Omental fat pad (tissue), 4 donors: ENCODE results near the gene ARMCX4. TPM values are rescaled to one million over a fixed set of nuclear protein-coding genes. Genes with fewer than 3 reads are reported as not detected.

Experiments used
- ATAC-seq: fragments of 150-250 bp; one replicate; pipeline ENCODE4 v1.9.1; 2016; ENCODE audit warnings: mild to moderate bottlenecking, moderate library complexity; ENCODE audit not compliant: low FRiP score
- DNase-seq: peaks from one replicate; pipeline ENCODE4 v3.0.0-alpha.2; 2019; ENCODE audit warnings: low spot score
- total RNA-seq, 4 donors: library from RNA; depleted of rRNA; stranded (reverse); fragments of >200 nt; gene quantifications; one replicate each; pipeline ENCODE4 v1.1.0, GENCODE V29; 2016
- TF ChIP-seq, protein P1 (sequence below), 3 donors: fragments of 450-650 bp; IDR thresholded peaks; one replicate each; pipeline ENCODE4 v1.5.1; 2016 to 2017; ENCODE audit warnings: antibody characterized with exemption in 3 of 3, mild to moderate bottlenecking in 3 of 3, moderate library complexity in 2 of 3

Gene ARMCX4
- total RNA-seq, 4 donors from 2014 or later: 6.7 to 22.5 (median 14.5) TPM

DNA sequence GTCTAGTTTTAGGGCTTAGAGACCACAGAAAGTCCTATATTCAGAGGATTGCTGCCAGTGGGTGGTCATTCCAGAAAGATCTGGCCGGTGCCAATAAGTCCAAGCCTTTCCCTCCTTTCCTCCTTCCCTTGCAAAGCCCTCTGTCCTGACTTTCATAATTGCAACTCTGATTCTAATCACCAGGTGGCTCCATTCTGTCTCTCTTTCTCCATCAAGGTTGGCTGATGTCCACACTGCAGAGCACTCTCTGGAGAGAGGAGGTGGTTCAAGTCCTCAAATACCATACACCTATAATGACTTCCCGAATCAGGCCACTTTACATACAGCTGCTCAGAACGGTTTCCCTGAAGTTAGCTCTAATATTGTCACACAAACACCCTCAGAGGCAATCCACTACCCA is 22.4 kb upstream of the ARMCX4 start:
- DNase-seq: no peak
- ATAC-seq: no peak
- TF ChIP-seq, protein P1, sequence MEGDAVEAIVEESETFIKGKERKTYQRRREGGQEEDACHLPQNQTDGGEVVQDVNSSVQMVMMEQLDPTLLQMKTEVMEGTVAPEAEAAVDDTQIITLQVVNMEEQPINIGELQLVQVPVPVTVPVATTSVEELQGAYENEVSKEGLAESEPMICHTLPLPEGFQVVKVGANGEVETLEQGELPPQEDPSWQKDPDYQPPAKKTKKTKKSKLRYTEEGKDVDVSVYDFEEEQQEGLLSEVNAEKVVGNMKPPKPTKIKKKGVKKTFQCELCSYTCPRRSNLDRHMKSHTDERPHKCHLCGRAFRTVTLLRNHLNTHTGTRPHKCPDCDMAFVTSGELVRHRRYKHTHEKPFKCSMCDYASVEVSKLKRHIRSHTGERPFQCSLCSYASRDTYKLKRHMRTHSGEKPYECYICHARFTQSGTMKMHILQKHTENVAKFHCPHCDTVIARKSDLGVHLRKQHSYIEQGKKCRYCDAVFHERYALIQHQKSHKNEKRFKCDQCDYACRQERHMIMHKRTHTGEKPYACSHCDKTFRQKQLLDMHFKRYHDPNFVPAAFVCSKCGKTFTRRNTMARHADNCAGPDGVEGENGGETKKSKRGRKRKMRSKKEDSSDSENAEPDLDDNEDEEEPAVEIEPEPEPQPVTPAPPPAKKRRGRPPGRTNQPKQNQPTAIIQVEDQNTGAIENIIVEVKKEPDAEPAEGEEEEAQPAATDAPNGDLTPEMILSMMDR (IDR thresholded peaks at IDR 0.05): no peak

DNA sequence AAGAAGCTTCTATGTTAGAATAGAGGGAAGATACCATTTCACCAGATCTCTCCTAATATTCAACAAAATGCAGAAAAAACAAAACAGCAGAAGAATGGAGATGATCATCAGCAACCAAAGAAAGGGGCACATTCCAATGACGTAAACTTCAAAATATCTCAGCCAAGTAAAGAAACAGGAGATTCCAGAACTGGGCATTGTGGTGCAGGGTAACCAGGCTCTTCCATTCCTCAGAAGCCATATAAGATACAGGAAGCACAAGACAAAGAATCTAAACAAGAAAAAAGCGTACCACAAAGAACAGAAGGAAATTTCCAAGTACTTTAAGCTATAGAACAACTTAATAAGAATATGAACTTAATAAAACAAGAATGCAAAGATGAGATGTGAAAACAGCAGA is 6.9 kb upstream of the ARMCX4 start:
- TF ChIP-seq, protein P1 (IDR thresholded peaks at IDR 0.05): no peak
- no peak for ATAC-seq

DNA sequence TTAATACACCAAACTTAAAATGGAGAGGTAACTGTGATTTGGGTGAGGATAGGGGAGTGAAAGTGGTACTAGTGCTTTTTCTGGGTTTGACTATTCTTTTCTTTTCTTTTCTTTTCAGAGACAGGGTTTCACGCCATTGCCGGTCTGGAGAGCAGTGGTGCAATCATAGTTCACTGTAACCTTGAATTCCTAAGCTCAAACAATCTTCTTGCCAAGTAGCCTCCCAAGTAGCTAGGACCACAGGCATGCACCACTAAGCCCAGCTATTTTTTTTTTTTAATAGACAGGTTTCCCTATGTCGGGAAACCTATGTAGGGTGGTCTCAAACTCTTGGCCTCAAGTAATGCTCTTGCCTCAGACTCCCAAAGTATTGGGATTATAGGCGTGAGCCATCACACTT is 3.0 kb upstream of the ARMCX4 start:
- ATAC-seq (no peak), DNase-seq (no peak)
- TF ChIP-seq, protein P1 (IDR thresholded peaks at IDR 0.05): no peak

More for the DNA sequence above, 6.9 kb upstream of the ARMCX4 start:
- DNase-seq: no peak

DNA sequence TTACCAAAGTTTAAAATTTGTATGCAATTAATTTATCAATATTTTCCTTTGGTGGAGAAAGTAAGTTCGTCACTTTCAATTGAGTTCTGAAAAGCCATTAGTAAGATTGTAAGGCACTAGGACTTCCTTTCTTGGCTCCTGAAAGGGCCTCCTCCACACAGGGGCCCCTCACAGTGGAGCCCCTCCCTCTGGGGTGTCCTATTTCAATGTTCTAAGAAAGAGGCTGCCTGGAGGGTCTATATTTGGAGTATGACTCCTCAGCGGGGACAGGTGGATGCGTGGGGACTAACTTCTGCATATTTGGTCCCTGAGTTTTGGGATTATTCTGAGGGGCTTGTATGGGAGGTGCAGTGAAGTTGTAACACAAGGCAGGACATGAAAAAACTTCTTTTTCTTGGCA is 1.6 kb upstream of the ARMCX4 start:
- TF ChIP-seq, protein P1 (IDR thresholded peaks at IDR 0.05): no peak
- DNase-seq (no peak), ATAC-seq (no peak)

DNA sequence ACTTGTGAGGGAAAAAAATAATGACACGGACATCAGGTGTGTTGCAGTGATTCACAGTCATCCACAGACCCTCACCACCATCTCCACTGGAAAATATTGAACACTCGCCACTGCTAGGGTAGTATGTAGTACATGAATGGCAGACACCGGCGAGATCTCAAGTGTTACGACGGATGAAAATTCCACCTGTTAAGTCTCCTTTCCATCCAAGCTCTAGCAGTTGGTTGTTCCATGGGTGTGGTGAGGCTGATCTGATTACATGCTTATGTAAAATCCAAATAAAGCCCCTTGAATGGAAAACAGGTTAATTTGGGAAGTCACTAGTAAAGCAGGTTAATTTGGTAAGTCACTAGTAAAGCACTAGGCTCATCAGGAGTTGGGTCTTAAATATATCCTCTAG is 1.1 kb upstream of the ARMCX4 start:
- TF ChIP-seq, protein P1 (IDR thresholded peaks at IDR 0.05): no peak
- ATAC-seq (no peak), DNase-seq (no peak)

DNA sequence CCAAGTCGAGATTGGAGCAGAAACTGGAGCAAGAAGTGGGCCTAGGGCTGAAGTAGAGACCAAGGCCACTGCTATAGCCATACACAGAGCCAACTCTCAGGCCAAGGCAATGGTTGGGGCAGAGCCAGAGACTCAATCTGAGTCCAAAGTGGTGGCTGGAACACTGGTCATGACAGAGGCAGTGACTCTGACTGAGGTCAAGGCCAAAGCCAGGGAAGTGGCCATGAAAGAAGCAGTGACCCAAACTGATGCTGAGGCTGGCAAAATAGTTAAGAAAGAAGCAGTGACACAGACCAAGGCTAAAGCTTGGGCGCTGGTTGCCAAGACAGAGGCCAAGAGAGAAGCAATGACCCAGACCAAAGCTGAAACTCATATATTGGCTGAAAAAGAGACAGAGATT is 3.5 kb downstream of the ARMCX4 start:
- TF ChIP-seq, protein P1 (IDR thresholded peaks at IDR 0.05): no peak
- DNase-seq (no peak), ATAC-seq (no peak)

DNA sequence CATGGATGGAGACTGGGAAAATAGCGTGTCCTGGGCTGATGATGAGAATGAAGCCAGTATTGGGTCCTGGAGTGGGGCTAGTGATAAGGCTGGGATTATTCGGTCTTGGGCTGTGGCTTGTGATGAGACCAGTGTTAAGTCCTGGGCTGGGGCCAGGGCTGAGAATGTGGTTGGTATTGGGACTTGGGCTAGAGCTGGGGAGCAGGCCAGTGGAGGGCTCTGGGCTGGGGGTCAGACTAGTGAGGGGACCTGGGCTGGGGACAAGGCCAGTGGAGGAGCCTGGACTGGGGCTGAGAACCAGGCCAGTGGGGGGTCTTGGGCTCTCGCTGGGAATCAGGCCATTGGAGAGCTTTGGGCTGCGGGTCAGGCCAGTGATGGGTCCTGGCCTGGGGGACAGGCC is 6.7 kb downstream of the ARMCX4 start:
- no peak for DNase-seq
- TF ChIP-seq, protein P1 (IDR thresholded peaks at IDR 0.05): no peak
- ATAC-seq: no peak
